ENCODE results near the gene ASIC5. TPM values are rescaled to one million over a fixed set of nuclear protein-coding genes. Genes with fewer than 3 reads are reported as not detected.
"Not testable (repeated sequence)": the region's sequence is repeated elsewhere in the genome, so short reads cannot be mapped to it uniquely, and the experiment has no call there.

ASIC5 gene, protein sequence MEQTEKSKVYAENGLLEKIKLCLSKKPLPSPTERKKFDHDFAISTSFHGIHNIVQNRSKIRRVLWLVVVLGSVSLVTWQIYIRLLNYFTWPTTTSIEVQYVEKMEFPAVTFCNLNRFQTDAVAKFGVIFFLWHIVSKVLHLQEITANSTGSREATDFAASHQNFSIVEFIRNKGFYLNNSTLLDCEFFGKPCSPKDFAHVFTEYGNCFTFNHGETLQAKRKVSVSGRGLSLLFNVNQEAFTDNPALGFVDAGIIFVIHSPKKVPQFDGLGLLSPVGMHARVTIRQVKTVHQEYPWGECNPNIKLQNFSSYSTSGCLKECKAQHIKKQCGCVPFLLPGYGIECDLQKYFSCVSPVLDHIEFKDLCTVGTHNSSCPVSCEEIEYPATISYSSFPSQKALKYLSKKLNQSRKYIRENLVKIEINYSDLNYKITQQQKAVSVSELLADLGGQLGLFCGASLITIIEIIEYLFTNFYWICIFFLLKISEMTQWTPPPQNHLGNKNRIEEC
- not detected in 2 replicates for total RNA-seq

DNA sequence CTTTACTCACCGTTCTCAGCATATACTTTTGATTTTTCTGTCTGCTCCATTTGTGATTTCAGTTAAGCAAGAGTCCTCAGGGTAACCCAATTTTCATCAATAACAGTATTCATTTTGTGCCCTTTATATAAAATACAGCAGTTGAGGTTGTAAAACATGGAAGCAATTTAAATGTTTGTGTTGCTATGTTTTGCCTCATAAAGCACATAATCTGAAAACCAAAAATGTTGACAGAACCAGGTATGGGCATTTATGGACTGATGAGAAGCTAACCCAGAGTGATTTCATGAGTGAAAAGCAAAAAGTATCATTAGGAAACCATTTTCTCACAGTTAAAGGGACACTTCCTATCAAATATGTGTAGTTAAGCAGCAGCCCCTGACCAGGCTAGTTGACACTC, at the start of gene ASIC5:
ASIC5 (minus strand) TSS at position 101 of the 400 bp plus-strand sequence; CDS start at position 50, 51 bp downstream.
- no peak within 1 kb of the TSS for H3K4me3 Mint-ChIP-seq
- H3K27ac Mint-ChIP-seq: no peak within 1 kb of the TSS

DNA sequence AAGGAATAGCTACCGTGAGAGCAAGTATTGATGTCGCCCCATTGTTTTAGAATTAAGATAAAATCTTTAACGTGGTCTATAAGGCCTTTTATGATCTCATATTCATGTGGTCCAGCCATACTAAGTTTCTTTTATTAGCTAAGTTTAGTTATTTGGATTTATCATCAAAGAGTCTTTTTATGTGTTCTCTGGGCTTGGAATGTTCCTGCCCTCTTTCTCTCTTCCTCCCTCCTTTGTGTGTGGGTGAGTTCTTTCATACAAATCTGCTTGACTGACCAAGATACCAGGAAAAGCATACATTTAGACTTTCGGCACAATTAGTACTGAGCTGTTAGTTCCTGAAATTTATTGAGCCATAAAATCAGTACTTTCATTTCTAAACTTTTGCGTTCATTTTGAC, 48.7 kb upstream of the ASIC5 start:
- H3K27ac Mint-ChIP-seq: no peak overlapping the region
- no peak overlapping the region for H3K4me3 Mint-ChIP-seq
- no peaks in the 10 kb centered on the region for H3K9me3 Mint-ChIP-seq
- peaks cover 2% of the 10 kb centered on the region for H3K4me1 Mint-ChIP-seq
- no peak for DNase-seq
- H3K27me3 Mint-ChIP-seq: no peaks in the 10 kb centered on the region
- intact Hi-C loops (cut with micrococcal nuclease): no loop called here
- no peaks in the 10 kb centered on the region for H3K36me3 Mint-ChIP-seq (ENCODE audit: low read depth)

More for the DNA sequence above, at the start of gene ASIC5:
- intact Hi-C loops (cut with micrococcal nuclease): no loop called here
- Mint-ChIP-seq H3K36me3 (ENCODE audit: low read depth) (no peaks in the 10 kb centered on the region), H3K4me1 (no peaks in the 10 kb centered on the region), H3K9me3 (no peaks in the 10 kb centered on the region), H3K27me3 (peaks cover 2% of the 10 kb centered on the region)
- DNase-seq: no peak

DNA sequence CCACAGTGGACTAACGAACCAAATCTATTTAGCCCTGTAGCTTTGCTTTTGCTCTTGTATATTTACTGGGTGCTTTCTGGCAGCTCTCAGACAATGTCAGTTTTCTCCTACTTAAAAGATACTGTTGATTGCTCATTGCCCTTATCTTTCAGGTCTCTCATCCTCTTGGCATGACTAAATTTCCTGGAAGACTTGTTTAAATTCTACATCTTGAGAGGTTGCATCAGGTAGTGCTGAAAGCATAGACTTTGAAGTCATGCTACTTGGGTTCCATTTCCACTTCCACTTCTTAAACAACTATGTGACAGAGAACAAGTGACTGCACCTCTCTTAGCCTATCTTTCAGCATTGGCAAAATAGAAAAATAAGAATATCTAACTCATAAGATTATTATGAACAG, 45.8 kb upstream of the ASIC5 start:
- no peak for DNase-seq
- no peaks in the 10 kb centered on the region for H3K36me3 Mint-ChIP-seq (ENCODE audit: low read depth)
- H3K4me1 Mint-ChIP-seq: peaks cover 10% of the 10 kb centered on the region
- peaks cover 1% of the 10 kb centered on the region for H3K27me3 Mint-ChIP-seq
- H3K4me3 Mint-ChIP-seq: no peak overlapping the region
- H3K9me3 Mint-ChIP-seq: no peaks in the 10 kb centered on the region
- intact Hi-C loops (cut with micrococcal nuclease): no loop called here
- H3K27ac Mint-ChIP-seq: no peak overlapping the region

DNA sequence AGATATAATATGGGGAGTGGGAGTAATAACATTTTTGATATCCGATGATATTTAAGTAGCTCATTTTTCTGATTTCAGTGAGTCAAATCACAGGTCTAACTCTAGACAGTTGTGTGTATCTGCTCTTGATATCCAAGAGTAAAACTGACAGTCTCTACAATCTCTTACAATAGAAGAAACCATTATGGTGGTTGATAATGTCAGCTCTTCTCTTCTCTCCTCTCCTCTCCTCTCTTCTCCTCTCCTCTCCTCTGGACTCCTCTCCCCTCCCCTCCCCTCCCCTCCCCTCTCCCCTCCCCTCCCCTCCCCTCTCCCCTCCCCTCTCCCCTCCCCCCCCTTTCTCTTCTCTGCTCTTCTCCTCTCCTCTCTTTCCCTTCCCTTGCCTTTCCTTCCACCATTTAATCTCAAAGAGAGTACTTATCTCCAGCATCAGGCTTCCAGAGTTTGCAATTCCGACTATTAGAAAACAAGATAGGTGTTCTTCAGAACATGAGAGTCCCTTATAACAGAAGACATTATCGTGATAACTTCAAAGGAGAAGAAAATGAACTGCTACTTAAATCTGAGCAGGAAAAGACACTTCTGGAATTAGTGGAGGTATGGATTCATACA, 43.6 kb upstream of the ASIC5 start:
- Mint-ChIP-seq H3K27me3 (peaks cover 4% of the 10 kb centered on the region), H3K36me3 (ENCODE audit: low read depth) (no peaks in the 10 kb centered on the region), H3K9me3 (no peaks in the 10 kb centered on the region), H3K4me3 (no peak overlapping the region), H3K4me1 (peaks cover 10% of the 10 kb centered on the region), H3K27ac (no peak overlapping the region)
- intact Hi-C loops (cut with micrococcal nuclease): no loop called here
- no peak for DNase-seq

GRCh38 chr4:155908187-155909139, 42.4 kb upstream of the ASIC5 start:
- H3K4me3 Mint-ChIP-seq: no peak overlapping the region
- peaks cover 10% of the 10 kb centered on the region for H3K4me1 Mint-ChIP-seq
- peaks cover 4% of the 10 kb centered on the region for H3K27me3 Mint-ChIP-seq
- DNase-seq: no peak
- H3K27ac Mint-ChIP-seq: no peak overlapping the region
- H3K36me3 Mint-ChIP-seq (ENCODE audit: low read depth): no peaks in the 10 kb centered on the region
- H3K9me3 Mint-ChIP-seq: no peaks in the 10 kb centered on the region
- intact Hi-C loops (cut with micrococcal nuclease): no loop called here

GRCh38 chr4:155907556-155907955, 41.5 kb upstream of the ASIC5 start:
- DNase-seq: no peak
- no peak overlapping the region for H3K4me3 Mint-ChIP-seq
- H3K9me3 Mint-ChIP-seq: no peaks in the 10 kb centered on the region
- no peaks in the 10 kb centered on the region for H3K36me3 Mint-ChIP-seq (ENCODE audit: low read depth)
- intact Hi-C loops (cut with micrococcal nuclease): no loop called here
- H3K27me3 Mint-ChIP-seq: peaks cover 4% of the 10 kb centered on the region
- H3K27ac Mint-ChIP-seq: no peak overlapping the region
- H3K4me1 Mint-ChIP-seq: peaks cover 10% of the 10 kb centered on the region

DNA sequence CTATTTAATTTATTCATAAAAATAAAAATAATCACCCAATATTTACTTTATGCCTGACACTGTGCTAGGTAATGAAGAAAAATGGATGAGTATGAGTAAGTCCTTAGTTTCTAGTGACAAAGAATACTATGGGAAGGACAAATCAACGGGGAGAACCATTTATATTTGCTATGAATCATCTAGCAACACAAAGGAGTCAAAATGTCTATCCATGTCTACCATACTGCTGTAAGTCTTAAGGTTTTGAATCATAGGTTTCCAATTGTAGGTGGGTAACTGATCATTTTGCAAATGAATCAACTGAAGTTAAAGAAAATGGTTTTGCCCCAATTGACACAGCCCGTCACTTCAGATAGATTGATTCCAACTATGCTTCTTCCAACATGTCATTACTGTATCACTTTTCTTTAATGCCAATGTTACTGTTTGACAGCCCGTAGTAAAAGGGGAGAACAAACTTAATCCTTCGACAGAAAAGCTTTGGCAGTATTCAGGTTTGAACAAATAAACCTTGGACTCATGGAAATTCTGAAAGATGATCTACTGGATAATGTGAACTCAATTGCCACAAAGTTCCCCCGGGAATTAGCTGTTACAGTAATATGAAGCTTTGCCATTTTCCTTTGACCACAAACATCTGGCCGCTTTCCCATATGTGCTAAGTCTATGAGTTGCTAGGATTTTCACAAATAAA, 40.6 kb upstream of the ASIC5 start:
- no peak overlapping the region for H3K4me3 Mint-ChIP-seq
- H3K27me3 Mint-ChIP-seq: peaks cover 4% of the 10 kb centered on the region
- no peak overlapping the region for H3K27ac Mint-ChIP-seq
- intact Hi-C loops (cut with micrococcal nuclease): no loop called here
- no peak for DNase-seq
- no peaks in the 10 kb centered on the region for H3K36me3 Mint-ChIP-seq (ENCODE audit: low read depth)
- peaks cover 8% of the 10 kb centered on the region for H3K4me1 Mint-ChIP-seq
- H3K9me3 Mint-ChIP-seq: no peaks in the 10 kb centered on the region

DNA sequence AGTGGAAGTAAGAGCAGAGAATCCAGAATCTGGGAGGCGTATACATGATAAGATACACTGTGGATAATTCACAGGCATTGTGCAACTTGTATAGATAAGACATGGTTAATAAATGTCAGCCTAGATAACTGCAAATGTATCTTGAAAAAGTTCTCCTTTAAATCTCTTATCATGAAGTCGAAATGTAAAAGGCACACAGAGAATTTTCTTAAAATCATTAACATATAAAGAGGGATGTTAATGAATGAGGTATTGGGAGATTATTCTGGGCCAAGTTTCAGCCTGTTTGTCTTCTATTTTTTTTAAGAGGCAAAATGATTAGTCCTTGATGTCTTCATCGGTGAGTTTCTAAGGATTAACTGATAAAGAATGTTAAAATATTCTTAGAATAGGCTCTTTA, 38.3 kb upstream of the ASIC5 start:
- Mint-ChIP-seq H3K4me3 (no peak overlapping the region), H3K27ac (no peak overlapping the region), H3K9me3 (no peaks in the 10 kb centered on the region), H3K36me3 (ENCODE audit: low read depth) (no peaks in the 10 kb centered on the region), H3K27me3 (peaks cover 4% of the 10 kb centered on the region), H3K4me1 (peaks cover 6% of the 10 kb centered on the region)
- DNase-seq: no peak
- intact Hi-C loops (cut with micrococcal nuclease): no loop called here

GRCh38 chr4:155903453-155903852, 37.4 kb upstream of the ASIC5 start, which contains the start of gene TDO2:
Gene TDO2, plus strand, starts transcription at chr4:155903696. Its CDS starts 63 bp downstream, at chr4:155903759.
- Mint-ChIP-seq H3K27ac (no peak within 1 kb of the TSS), H3K36me3 (ENCODE audit: low read depth) (no peaks in the 10 kb centered on the region), H3K9me3 (no peaks in the 10 kb centered on the region), H3K4me1 (peaks cover 6% of the 10 kb centered on the region), H3K4me3 (no peak within 1 kb of the TSS), H3K27me3 (peaks cover 4% of the 10 kb centered on the region)
- intact Hi-C loops (cut with micrococcal nuclease): no loop called here
- DNase-seq: no peak

GRCh38 chr4:155901013-155901412, 34.9 kb upstream of the ASIC5 start:
- intact Hi-C loops (cut with micrococcal nuclease): no loop called here

GRCh38 chr4:155900381-155900780, 34.3 kb upstream of the ASIC5 start:
- Mint-ChIP-seq H3K27me3 (peaks cover 2% of the 10 kb centered on the region), H3K9me3 (peaks cover 3% of the 10 kb centered on the region), H3K4me3 (no peak overlapping the region), H3K4me1 (no peaks in the 10 kb centered on the region), H3K27ac (no peak overlapping the region), H3K36me3 (ENCODE audit: low read depth) (no peaks in the 10 kb centered on the region)
- DNase-seq: no peak
- intact Hi-C loops (cut with micrococcal nuclease): no loop called here

More at GRCh38 chr4:155901013-155901412, 34.9 kb upstream of the ASIC5 start:
- Mint-ChIP-seq H3K9me3 (no peaks in the 10 kb centered on the region), H3K4me3 (no peak overlapping the region), H3K4me1 (no peaks in the 10 kb centered on the region), H3K27me3 (peaks cover 2% of the 10 kb centered on the region), H3K27ac (no peak overlapping the region), H3K36me3 (ENCODE audit: low read depth) (no peaks in the 10 kb centered on the region)
- no peak for DNase-seq

DNA sequence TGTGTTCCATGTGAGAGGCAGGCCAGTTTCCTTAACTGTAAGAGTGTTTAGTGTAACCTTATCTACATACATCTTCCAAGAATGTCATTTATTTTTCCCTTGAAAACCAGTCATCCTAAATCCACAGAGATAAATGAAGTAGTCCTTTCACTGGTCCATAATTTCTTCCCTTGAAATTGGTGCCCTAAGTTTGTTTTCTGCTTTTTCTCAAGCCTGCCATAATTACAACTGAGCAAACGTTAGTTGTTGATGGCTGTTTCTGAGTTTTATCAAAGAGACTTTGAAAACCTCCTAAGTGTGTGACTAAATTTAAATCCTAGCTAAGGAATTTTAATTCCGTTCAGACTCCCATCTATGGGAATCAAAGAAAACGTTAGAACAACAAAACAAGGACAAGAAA, 33.8 kb upstream of the ASIC5 start:
- DNase-seq: no peak
- no peaks in the 10 kb centered on the region for H3K36me3 Mint-ChIP-seq (ENCODE audit: low read depth)
- H3K27ac Mint-ChIP-seq: no peak overlapping the region
- H3K9me3 Mint-ChIP-seq: peaks cover 6% of the 10 kb centered on the region
- intact Hi-C loops (cut with micrococcal nuclease): no loop called here
- no peaks in the 10 kb centered on the region for H3K4me1 Mint-ChIP-seq
- no peaks in the 10 kb centered on the region for H3K27me3 Mint-ChIP-seq
- H3K4me3 Mint-ChIP-seq: no peak overlapping the region

- H3K36me3 Mint-ChIP-seq (ENCODE audit: low read depth); H3K9me3 Mint-ChIP-seq; H3K27ac Mint-ChIP-seq; H3K4me3 Mint-ChIP-seq; H3K4me1 Mint-ChIP-seq; DNase-seq; intact Hi-C loops (cut with micrococcal nuclease); H3K27me3 Mint-ChIP-seq: not testable (repeated sequence)
Observed at GRCh38 chr4:155898371-155898770, 32.3 kb upstream of the ASIC5 start.
